Measurements from ENCODE around the gene FRYL. TPM values are rescaled to one million over a fixed set of nuclear protein-coding genes. Genes with fewer than 3 reads are reported as not detected.

Gene FRYL
- total RNA-seq, 1 experiment from 2014 or later = 53.9 TPM

- H3K9me3 ChIP-seq (ENCODE audit: insufficient read depth, low read depth) = 0 out of 2 replicates have a peak, but pooled peaks cover 3% of the 10 kb centered on the region
- H4K20me1 ChIP-seq (ENCODE audit: insufficient read depth) = no peaks in the 10 kb centered on the region
- POLR2A ChIA-PET (ENCODE audit: unreplicated experiment) = no interaction called here
- intact Hi-C loops (cut with micrococcal nuclease; ENCODE audit: unreplicated experiment) = no loop called here
- H3F3A ChIP-seq (ENCODE audit: insufficient read depth, low read depth) = peaks cover 12% of the 10 kb centered on the region; the same call in 1 of the 2 replicates
- H3K27ac ChIP-seq = 0 out of 2 replicates have a peak overlapping the region, but pooled peaks have one; percentile 7
- no TSS peak for BruUV-seq (replicated peaks)
- no peak for DNase-seq
- H3K4me2 ChIP-seq = no peak overlapping the region
- H3K79me2 ChIP-seq (ENCODE audit: low read depth) = peaks cover 8% of the 10 kb centered on the region; the same call in 1 of the 2 replicates
- TF ChIP-seq CTCF (conservative IDR thresholded peaks at IDR 0.05) (no peak), EZH2 (IDR thresholded peaks at IDR 0.05; ENCODE audit: low read depth) (no peak)
- H3K9me2 ChIP-seq (ENCODE audit: insufficient read depth) = no peaks in the 10 kb centered on the region
- H3K4me3 ChIP-seq = no peak overlapping the region
- H3K27me3 ChIP-seq (ENCODE audit: insufficient read depth, low read depth) = no peaks in the 10 kb centered on the region
- peaks cover 15% of the 10 kb centered on the region for H3K4me1 ChIP-seq (replicated peaks; ENCODE audit: insufficient read depth)
- no peak overlapping the region for H2AFZ ChIP-seq
- H3K36me3 ChIP-seq (ENCODE audit: low read depth) = no peaks in the 10 kb centered on the region; the same call in 1 of the 2 replicates
- CTCF ChIA-PET = no interaction called here
These were observed 145.3 kb downstream of the FRYL start for GRCh38 chr4:48634688-48635308.

GRCh38 chr4:48633657-48634056 lies 146.4 kb downstream of the FRYL start:
- Histone ChIP-seq H4K20me1 (ENCODE audit: insufficient read depth) (no peaks in the 10 kb centered on the region), H3K9me3 (ENCODE audit: insufficient read depth, low read depth) (no peaks in the 10 kb centered on the region), H3K9me2 (ENCODE audit: insufficient read depth) (no peaks in the 10 kb centered on the region), H2AFZ (no peak overlapping the region), H3K27ac (no peak overlapping the region), H3K79me2 (ENCODE audit: low read depth) (peaks cover 3% of the 10 kb centered on the region; the same call in 1 of the 2 replicates), H3K36me3 (ENCODE audit: low read depth) (no peaks in the 10 kb centered on the region; the same call in 1 of the 2 replicates), H3K27me3 (ENCODE audit: insufficient read depth, low read depth) (no peaks in the 10 kb centered on the region), H3K4me3 (no peak overlapping the region), H3K4me1 (replicated peaks; ENCODE audit: insufficient read depth) (peaks cover 15% of the 10 kb centered on the region), H3F3A (ENCODE audit: insufficient read depth, low read depth) (peaks cover 12% of the 10 kb centered on the region; the same call in 1 of the 2 replicates), H3K4me2 (no peak overlapping the region)
- intact Hi-C loops (cut with micrococcal nuclease; ENCODE audit: unreplicated experiment) = no loop called here
- no TSS peak for BruUV-seq (replicated peaks)
- no peak for TF ChIP-seq EZH2 (IDR thresholded peaks at IDR 0.05; ENCODE audit: low read depth)
- TF ChIP-seq CTCF (conservative IDR thresholded peaks at IDR 0.05) = no peak
- DNase-seq = no peak
- ChIA-PET CTCF (no interaction called here), POLR2A (ENCODE audit: unreplicated experiment) (no interaction called here)

GRCh38 chr4:48629458-48629857 lies 150.6 kb downstream of the FRYL start:
- BruUV-seq (replicated peaks) = no TSS peak
- no peak for DNase-seq
- Histone ChIP-seq H3K36me3 (ENCODE audit: low read depth) (no peaks in the 10 kb centered on the region; the same call in 1 of the 2 replicates), H2AFZ (no peak overlapping the region), H3K4me3 (no peak overlapping the region), H4K20me1 (ENCODE audit: insufficient read depth) (no peaks in the 10 kb centered on the region), H3K79me2 (ENCODE audit: low read depth) (no peaks in the 10 kb centered on the region), H3K9me2 (ENCODE audit: insufficient read depth) (no peaks in the 10 kb centered on the region), H3K9me3 (ENCODE audit: insufficient read depth, low read depth) (no peaks in the 10 kb centered on the region), H3K4me2 (no peak overlapping the region), H3K4me1 (replicated peaks; ENCODE audit: insufficient read depth) (no peaks in the 10 kb centered on the region), H3F3A (ENCODE audit: insufficient read depth, low read depth) (no peaks in the 10 kb centered on the region), H3K27ac (no peak overlapping the region), H3K27me3 (ENCODE audit: insufficient read depth, low read depth) (no peaks in the 10 kb centered on the region)
- CTCF ChIA-PET = no interaction called here
- intact Hi-C loops (cut with micrococcal nuclease; ENCODE audit: unreplicated experiment) = no loop called here
- POLR2A ChIA-PET (ENCODE audit: unreplicated experiment) = no interaction called here
- TF ChIP-seq CTCF (conservative IDR thresholded peaks at IDR 0.05) (no peak), EZH2 (IDR thresholded peaks at IDR 0.05; ENCODE audit: low read depth) (no peak)

Measured in PC-9 (cell line).